BJ (cell line): ENCODE measurements around the gene RETNLB. TPM values are rescaled to one million over a fixed set of nuclear protein-coding genes. Genes with fewer than 3 reads are reported as not detected.

Experiments used
- CTCF ChIA-PET: fragments of 350-600 bp; formaldehyde crosslinking; extraction: SDS; loops from one replicate; lab custom pipeline; 2021; ENCODE audit warnings: antibody characterized with exemption, inconsistent platforms; lab: Yijun Ruan, JAX
- POLR2A ChIA-PET: fragments of 300-600 bp; sonication (Branson Sonifier 250); formaldehyde crosslinking; extraction: SDS; loops from one replicate; lab custom pipeline; 2021; ENCODE audit warnings: antibody characterized with exemption; lab: Charles Lee
- DNase-seq: peaks from one replicate; pipeline ENCODE4 v3.0.0-alpha.2; 2011; ENCODE audit warnings: low read depth
- H3K27me3 ChIP-seq: 2 replicates; pipeline ENCODE4 v1.6.0; 2011; ENCODE audit warnings: low read length; ENCODE audit not compliant: control insufficient read depth, insufficient read depth
- H3K36me3 ChIP-seq: 2 replicates; pipeline ENCODE4 v1.5.1; 2011; ENCODE audit warnings: low read length; ENCODE audit not compliant: control insufficient read depth, insufficient read depth
- H3K4me3 ChIP-seq: 2 replicates; pipeline ENCODE4 v1.5.1; 2011; ENCODE audit warnings: low read depth, mild to moderate bottlenecking, control low read depth, low read length
- polyA minus RNA-seq: library from RNA; depleted of rRNA, polyadenylated mRNA; stranded (reverse); fragments of >200 nt; gene quantifications from 2 replicates; pipeline ENCODE4 v1.2.3, GENCODE V29; 2011; rRNA and poly(A)+ RNA removed
- polyA plus RNA-seq: library from polyadenylated mRNA; depleted of rRNA; stranded (reverse); fragments of >200 nt; gene quantifications from 2 replicates; pipeline ENCODE4 v1.2.3, GENCODE V29; 2011; rRNA removed
- TF ChIP-seq, protein P1 (sequence below): IDR thresholded peaks from 2 replicates; pipeline ENCODE4 v1.5.1; 2011; ENCODE audit warnings: low read depth, mild to moderate bottlenecking, control low read depth, inconsistent platforms, low read length, moderate library complexity; ENCODE audit not compliant: insufficient read depth

RETNLB gene
- polyA plus RNA-seq (not detected in 2 replicates), polyA minus RNA-seq (not detected in 2 replicates)

GRCh38 chr3:108757404-108757982, at the start of gene RETNLB:
TSS of gene RETNLB (minus strand) at chr3:108757410. CDS start at chr3:108757185, 225 bp downstream.
- DNase-seq: no peak
- no peaks in the 10 kb centered on the region for H3K27me3 ChIP-seq
- POLR2A ChIA-PET: no interaction called here

GRCh38 chr3:108806316-108806715, 49.1 kb upstream of the RETNLB start:
- ChIA-PET POLR2A (no interaction called here), CTCF (no interaction called here)
- DNase-seq: no peak
- TF ChIP-seq, protein P1, sequence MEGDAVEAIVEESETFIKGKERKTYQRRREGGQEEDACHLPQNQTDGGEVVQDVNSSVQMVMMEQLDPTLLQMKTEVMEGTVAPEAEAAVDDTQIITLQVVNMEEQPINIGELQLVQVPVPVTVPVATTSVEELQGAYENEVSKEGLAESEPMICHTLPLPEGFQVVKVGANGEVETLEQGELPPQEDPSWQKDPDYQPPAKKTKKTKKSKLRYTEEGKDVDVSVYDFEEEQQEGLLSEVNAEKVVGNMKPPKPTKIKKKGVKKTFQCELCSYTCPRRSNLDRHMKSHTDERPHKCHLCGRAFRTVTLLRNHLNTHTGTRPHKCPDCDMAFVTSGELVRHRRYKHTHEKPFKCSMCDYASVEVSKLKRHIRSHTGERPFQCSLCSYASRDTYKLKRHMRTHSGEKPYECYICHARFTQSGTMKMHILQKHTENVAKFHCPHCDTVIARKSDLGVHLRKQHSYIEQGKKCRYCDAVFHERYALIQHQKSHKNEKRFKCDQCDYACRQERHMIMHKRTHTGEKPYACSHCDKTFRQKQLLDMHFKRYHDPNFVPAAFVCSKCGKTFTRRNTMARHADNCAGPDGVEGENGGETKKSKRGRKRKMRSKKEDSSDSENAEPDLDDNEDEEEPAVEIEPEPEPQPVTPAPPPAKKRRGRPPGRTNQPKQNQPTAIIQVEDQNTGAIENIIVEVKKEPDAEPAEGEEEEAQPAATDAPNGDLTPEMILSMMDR: no peak
- Histone ChIP-seq H3K27me3 (no peaks in the 10 kb centered on the region), H3K36me3 (no peaks in the 10 kb centered on the region), H3K4me3 (no peak overlapping the region)

More at GRCh38 chr3:108757404-108757982, at the start of gene RETNLB:
- TF ChIP-seq, protein P1: no peak
- H3K4me3 ChIP-seq: no peak within 1 kb of the TSS
- H3K36me3 ChIP-seq: no peaks in the 10 kb centered on the region
- CTCF ChIA-PET: no interaction called here

- Histone ChIP-seq H3K27me3 (no peaks in the 10 kb centered on the region), H3K4me3 (no peak overlapping the region), H3K36me3 (no peaks in the 10 kb centered on the region)
- ChIA-PET POLR2A (no interaction called here), CTCF (no interaction called here)
- no peak for DNase-seq
- TF ChIP-seq, protein P1: no peak
These were observed 47.8 kb upstream of the RETNLB start for GRCh38 chr3:108804966-108805365.

DNA sequence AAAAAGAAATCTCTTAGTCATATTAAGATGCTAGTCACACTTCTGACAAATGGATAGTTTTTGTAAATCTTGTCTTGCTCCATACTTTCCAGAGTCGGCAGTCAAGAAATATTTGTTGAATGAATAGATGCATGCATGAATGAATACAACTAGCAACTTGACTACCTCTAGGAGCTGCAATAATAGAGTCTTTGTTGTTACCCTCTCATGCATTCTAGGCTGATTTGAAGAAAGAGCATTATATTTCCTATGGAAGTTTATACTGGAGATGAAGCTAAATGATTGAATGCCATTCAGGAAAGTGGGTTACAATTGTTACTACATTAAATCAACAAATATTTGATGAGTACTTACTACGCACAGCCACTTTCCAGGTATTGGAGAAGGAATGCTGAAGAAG, 47.2 kb upstream of the RETNLB start:
- ChIA-PET CTCF (no interaction called here), POLR2A (no interaction called here)
- Histone ChIP-seq H3K27me3 (no peaks in the 10 kb centered on the region), H3K4me3 (no peak overlapping the region), H3K36me3 (no peaks in the 10 kb centered on the region)
- TF ChIP-seq, protein P1: no peak
- no peak for DNase-seq

GRCh38 chr3:108791473-108791872, 34.3 kb upstream of the RETNLB start:
- no peaks in the 10 kb centered on the region for H3K36me3 ChIP-seq
- H3K4me3 ChIP-seq: no peak overlapping the region
- POLR2A ChIA-PET: no interaction called here
- TF ChIP-seq, protein P1: no peak
- no peak for DNase-seq
- no peaks in the 10 kb centered on the region for H3K27me3 ChIP-seq
- CTCF ChIA-PET: no interaction called here
